GM18508 (cell line): ENCODE data around the gene GHDC.
"Not testable (repeated sequence)": the region's sequence is repeated elsewhere in the genome, so short reads cannot be mapped to it uniquely, and the experiment has no call there.

Experiments
- ATAC-seq: cut with Tn5 transposase; IDR thresholded peaks from one replicate; pipeline ENCODE4 v1.9.1; 2021; ENCODE audit warnings: moderate number of reproducible peaks; ENCODE audit not compliant: insufficient read depth, unreplicated experiment

Gene GHDC

GRCh38 chr17:42159796-42160530 is 34.3 kb downstream of the GHDC start:
- ATAC-seq, result no peak

DNA sequence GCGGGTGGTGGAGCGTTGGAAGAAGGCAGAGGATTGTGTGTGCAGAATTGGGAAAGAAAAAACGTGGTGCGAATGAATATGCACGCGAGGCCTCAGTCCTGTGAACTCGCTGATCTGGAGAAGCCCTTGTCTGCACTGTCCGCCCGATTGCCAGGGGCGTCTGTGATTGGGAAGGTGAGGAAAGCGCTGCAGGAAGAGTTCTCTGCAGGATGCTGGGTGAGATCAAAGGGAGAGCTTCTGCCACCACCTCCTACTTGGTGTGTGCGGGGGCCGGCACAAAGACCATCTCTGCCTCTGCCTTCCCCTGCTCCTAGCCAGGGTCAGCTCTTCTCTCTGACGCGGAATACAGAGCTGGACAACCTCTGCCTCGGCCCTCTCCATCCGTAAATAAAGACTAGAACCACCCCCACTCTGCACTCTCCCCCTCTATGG is 38.7 kb downstream of the GHDC start:
- ATAC-seq, result no peak

- ATAC-seq, result no peak
These were observed 40.2 kb downstream of the GHDC start for GRCh38 chr17:42153919-42154742.

- no peak for ATAC-seq
These were observed 47.2 kb downstream of the GHDC start for GRCh38 chr17:42146911-42147607.

DNA sequence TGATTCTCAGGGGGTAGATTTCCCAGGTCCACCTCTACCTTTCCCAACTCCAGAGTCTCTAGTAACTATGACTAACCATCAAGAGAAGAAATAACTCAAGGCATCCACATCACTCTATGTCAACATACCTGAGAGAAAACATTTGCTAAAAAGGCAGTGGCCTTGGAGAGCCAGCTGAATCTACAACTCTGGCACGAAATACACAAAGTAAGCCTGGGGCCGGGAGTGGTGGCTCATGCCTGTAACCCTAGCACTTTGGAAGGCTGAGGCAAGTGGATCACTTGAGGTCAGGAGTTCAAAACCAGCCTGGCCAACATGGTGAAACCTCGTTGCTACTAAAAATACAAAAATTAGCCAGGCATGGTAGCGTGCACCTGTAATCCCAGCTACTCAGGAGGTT is 51.2 kb downstream of the GHDC start:
- ATAC-seq, result not testable (repeated sequence)

GRCh38 chr17:42142371-42142896 is 51.9 kb downstream of the GHDC start:
- no peak for ATAC-seq

DNA sequence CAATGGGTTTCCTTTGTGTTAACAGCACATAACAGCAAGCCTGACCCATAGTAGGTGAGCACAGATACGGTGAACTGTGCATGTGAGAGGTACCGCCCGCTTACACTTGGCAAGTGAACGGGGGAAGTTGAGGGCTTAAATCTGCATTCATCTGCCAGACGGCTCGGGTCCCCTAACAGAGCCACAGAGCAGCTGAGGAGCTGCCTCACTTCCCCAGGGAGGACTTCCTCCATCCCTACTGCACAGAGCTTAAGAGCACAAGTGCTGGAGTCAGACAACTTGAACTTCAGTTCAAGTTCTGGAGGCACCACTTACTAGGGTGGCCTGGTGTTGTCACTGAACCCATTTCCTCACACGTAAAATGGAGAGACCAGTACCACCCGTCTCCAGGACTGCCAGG is 52.9 kb downstream of the GHDC start:
- no peak for ATAC-seq

- ATAC-seq, result not testable (repeated sequence)
These were observed 53.6 kb downstream of the GHDC start for GRCh38 chr17:42140690-42141089.
